HEK293T (cell line): ENCODE measurements around the gene TEX13B.

Experiments
- ARNT ChIP-seq: fragments of 450-650 bp; IDR thresholded peaks from 2 replicates; pipeline ENCODE4 v1.6.1; 2017; ENCODE audit warnings: mild to moderate bottlenecking
- BHLHE40 ChIP-seq: fragments of 450-650 bp; IDR thresholded peaks from 2 replicates; pipeline ENCODE4 v1.6.1; 2016; ENCODE audit warnings: mild to moderate bottlenecking, moderate library complexity, borderline replicate concordance
- CTBP1 ChIP-seq: fragments of 450-650 bp; IDR thresholded peaks from 2 replicates; pipeline ENCODE4 v1.6.1; 2016; ENCODE audit warnings: borderline replicate concordance
- ELF4 ChIP-seq: fragments of 450-650 bp; IDR thresholded peaks from 2 replicates; pipeline ENCODE4 v1.6.1; 2017; ENCODE audit warnings: antibody characterized with exemption
- FOXA1 ChIP-seq: fragments of 450-650 bp; IDR thresholded peaks from 2 replicates; pipeline ENCODE4 v1.6.1; 2016; ENCODE audit warnings: mild to moderate bottlenecking
- FOXM1 ChIP-seq: fragments of 450-650 bp; IDR thresholded peaks from 2 replicates; pipeline ENCODE4 v1.6.1; 2017; ENCODE audit warnings: mild to moderate bottlenecking, borderline replicate concordance
- HDGF ChIP-seq: fragments of 450-650 bp; IDR thresholded peaks from 2 replicates; pipeline ENCODE4 v1.6.1; 2017; ENCODE audit warnings: antibody characterized with exemption, borderline replicate concordance
- L3MBTL2 ChIP-seq: fragments of 450-650 bp; conservative IDR thresholded peaks from 2 replicates; pipeline ENCODE4 v1.6.1; 2016; ENCODE audit warnings: mild to moderate bottlenecking
- SP1 ChIP-seq: fragments of 450-650 bp; IDR thresholded peaks from 2 replicates; pipeline ENCODE4 v1.6.1; 2017
- SUZ12 ChIP-seq: fragments of 450-650 bp; IDR thresholded peaks from 2 replicates; pipeline ENCODE4 v1.6.1; 2016; ENCODE audit warnings: mild to moderate bottlenecking
- TARDBP ChIP-seq: fragments of 450-650 bp; IDR thresholded peaks from 2 replicates; pipeline ENCODE4 v1.6.1; 2016
- ZNF384 ChIP-seq: fragments of 450-650 bp; IDR thresholded peaks from 2 replicates; pipeline ENCODE4 v1.6.1; 2016
- TF ChIP-seq, protein P1 (sequence below): fragments of 450-650 bp; IDR thresholded peaks from 2 replicates; pipeline ENCODE4 v1.6.1; 2016

DNA sequence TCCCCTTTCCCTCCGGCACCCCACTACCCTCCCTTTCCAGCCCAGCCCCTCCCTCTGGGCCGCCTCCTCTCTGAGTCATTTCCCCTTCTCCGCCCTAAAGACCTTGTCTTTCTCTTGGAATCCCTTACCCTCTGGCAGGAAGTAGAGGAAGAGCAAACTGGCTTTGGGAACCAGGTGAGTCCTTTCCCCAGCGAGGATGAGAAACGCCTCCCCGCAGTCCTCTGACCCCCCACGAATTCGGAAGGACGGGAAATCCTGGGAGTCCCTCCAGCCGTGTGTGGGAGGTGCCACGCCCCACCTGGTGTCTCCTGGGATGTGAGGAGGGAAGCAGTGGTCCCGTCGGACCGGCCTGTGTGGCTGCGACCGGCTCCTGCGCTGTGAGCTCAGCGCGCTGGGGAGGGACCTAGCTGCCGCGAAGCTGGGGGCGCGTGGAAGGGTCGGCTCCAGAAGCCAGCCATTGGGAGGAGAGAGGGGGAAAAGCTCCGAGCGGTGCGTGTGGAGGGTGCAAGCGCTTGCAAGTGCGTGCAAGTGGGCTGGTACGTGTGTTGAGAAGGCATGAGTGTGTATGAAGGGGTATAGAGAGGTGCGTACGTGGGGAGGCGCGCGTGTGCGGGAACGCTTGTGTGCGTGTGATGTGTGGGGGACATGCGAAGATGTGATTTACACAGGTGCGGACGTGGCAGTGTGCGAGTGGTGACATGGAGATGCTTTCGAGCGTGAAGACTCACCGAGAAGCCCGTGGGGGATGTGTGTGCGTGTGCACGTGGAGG, 46.3 kb downstream of the TEX13B start:
- TF ChIP-seq ELF4, result no peak
- no peak for TF ChIP-seq TARDBP
- TF ChIP-seq FOXA1, result no peak
- no peak for TF ChIP-seq BHLHE40
- no peak for TF ChIP-seq SP1
- no peak for TF ChIP-seq FOXM1
- TF ChIP-seq L3MBTL2, result no peak
- no peak for TF ChIP-seq ARNT
- TF ChIP-seq ZNF384, result no peak
- no peak for TF ChIP-seq CTBP1
- TF ChIP-seq, protein P1, sequence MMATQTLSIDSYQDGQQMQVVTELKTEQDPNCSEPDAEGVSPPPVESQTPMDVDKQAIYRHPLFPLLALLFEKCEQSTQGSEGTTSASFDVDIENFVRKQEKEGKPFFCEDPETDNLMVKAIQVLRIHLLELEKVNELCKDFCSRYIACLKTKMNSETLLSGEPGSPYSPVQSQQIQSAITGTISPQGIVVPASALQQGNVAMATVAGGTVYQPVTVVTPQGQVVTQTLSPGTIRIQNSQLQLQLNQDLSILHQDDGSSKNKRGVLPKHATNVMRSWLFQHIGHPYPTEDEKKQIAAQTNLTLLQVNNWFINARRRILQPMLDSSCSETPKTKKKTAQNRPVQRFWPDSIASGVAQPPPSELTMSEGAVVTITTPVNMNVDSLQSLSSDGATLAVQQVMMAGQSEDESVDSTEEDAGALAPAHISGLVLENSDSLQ, result no peak
- TF ChIP-seq HDGF, result no peak
- TF ChIP-seq SUZ12, result no peak
